ENCODE measurements around the gene OR5M8. TPM values are rescaled to one million over a fixed set of nuclear protein-coding genes. Genes with fewer than 3 reads are reported as not detected.

The OR5M8 gene
- total and polyA plus RNA-seq, 5 donors, result not detected

- no peak for DNase-seq
- intact Hi-C loops (cut with DNase I), result no loop called here
- Histone ChIP-seq H3K27ac (ENCODE audit: low read length) (no peak overlapping the region), H3K9me3 (ENCODE audit: control insufficient read depth, low read length) (no peaks in the 10 kb centered on the region), H3K27me3 (ENCODE audit: control insufficient read depth, insufficient read depth) (no peaks in the 10 kb centered on the region), H3K4me3 (ENCODE audit: low read length) (no peak overlapping the region), H3K4me1 (ENCODE audit: control insufficient read depth, insufficient read depth, low read length) (no peaks in the 10 kb centered on the region)
- 86% methylated on average over 1 of the region's 1 CpG for WGBS
- no peak for ATAC-seq
These were observed 34.1 kb downstream of the OR5M8 start for GRCh38 chr11:56457076-56457475.

DNA sequence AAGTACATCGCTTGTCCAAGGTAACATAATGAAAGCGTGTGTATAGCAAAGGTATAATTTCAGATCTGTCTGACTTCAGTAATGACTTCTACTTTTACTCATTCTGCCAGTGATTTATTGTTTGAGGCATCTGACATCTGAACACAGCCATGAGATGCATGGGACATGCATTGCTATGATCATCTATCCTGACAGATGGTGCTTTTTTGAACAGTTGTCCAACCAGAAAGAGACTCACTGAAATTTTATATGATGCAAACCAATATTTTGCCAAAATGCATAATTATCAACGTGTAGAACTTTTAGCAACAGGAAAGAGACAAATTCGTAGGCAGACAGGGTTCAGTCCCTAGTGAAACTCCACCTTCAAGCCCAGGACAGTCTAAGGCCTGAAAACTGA lies 37.6 kb downstream of the OR5M8 start:
- H3K4me1 ChIP-seq (ENCODE audit: control insufficient read depth, insufficient read depth, low read length), result no peaks in the 10 kb centered on the region
- DNase-seq, result no peak
- 60% methylated on average over 4 of the region's 4 CpGs for WGBS
- H3K27ac ChIP-seq (ENCODE audit: low read length), result no peak overlapping the region
- H3K9me3 ChIP-seq (ENCODE audit: control insufficient read depth, low read length), result no peaks in the 10 kb centered on the region
- H3K4me3 ChIP-seq (ENCODE audit: low read length), result no peak overlapping the region
- no peak for ATAC-seq
- no peaks in the 10 kb centered on the region for H3K27me3 ChIP-seq (ENCODE audit: control insufficient read depth, insufficient read depth)
- intact Hi-C loops (cut with DNase I), result no loop called here

Other genes starting within 250 kb of the OR5M8 start
- gene OR5T3, start 239.1 kb downstream of the OR5M8 start, total RNA-seq, result not detected
- not detected for gene OR5T3, start 239.1 kb downstream of the OR5M8 start, polyA plus RNA-seq
- not detected for gene OR5T1, start 217.2 kb downstream of the OR5M8 start, total RNA-seq
- gene OR5T1, start 217.2 kb downstream of the OR5M8 start, polyA plus RNA-seq, result not detected
- gene OR8H1, start 199.1 kb downstream of the OR5M8 start, total RNA-seq, result not detected
- gene OR8H1, start 199.1 kb downstream of the OR5M8 start, polyA plus RNA-seq, result not detected
- not detected for gene OR8K3, start 176.2 kb downstream of the OR5M8 start, total RNA-seq
- gene OR8K3, start 176.2 kb downstream of the OR5M8 start, polyA plus RNA-seq, result not detected
- not detected for gene OR8K1, start 145.3 kb downstream of the OR5M8 start, total RNA-seq
- gene OR8K1, start 145.3 kb downstream of the OR5M8 start, polyA plus RNA-seq, result not detected
- gene OR8J1, start 137.1 kb downstream of the OR5M8 start, total RNA-seq, result not detected
- gene OR8J1, start 137.1 kb downstream of the OR5M8 start, polyA plus RNA-seq, result not detected
- not detected for gene OR8U1, start 115.7 kb downstream of the OR5M8 start, total RNA-seq
- gene OR8U1, start 115.7 kb downstream of the OR5M8 start, polyA plus RNA-seq, result not detected
- not detected for gene OR5AL1, start 78.7 kb downstream of the OR5M8 start, total RNA-seq
- gene OR5AL1, start 78.7 kb downstream of the OR5M8 start, polyA plus RNA-seq, result not detected
- not detected for gene OR5M3, start 18.0 kb downstream of the OR5M8 start, total RNA-seq
- gene OR5M3, start 18.0 kb downstream of the OR5M8 start, polyA plus RNA-seq, result not detected
- not detected for gene OR5M11, start 51.9 kb upstream of the OR5M8 start, total RNA-seq
- not detected for gene OR5M11, start 51.9 kb upstream of the OR5M8 start, polyA plus RNA-seq
- gene OR5M10, start 86.4 kb upstream of the OR5M8 start, total RNA-seq, result not detected
- not detected for gene OR5M10, start 86.4 kb upstream of the OR5M8 start, polyA plus RNA-seq
- gene OR5M1, start 123.5 kb upstream of the OR5M8 start, total RNA-seq, result not detected
- gene OR5M1, start 123.5 kb upstream of the OR5M8 start, polyA plus RNA-seq, result not detected
- gene OR5AP2, start 151.1 kb upstream of the OR5M8 start, total RNA-seq, result not detected
- gene OR5AP2, start 151.1 kb upstream of the OR5M8 start, polyA plus RNA-seq, result not detected
- gene OR5AR1, start 172.3 kb upstream of the OR5M8 start, total RNA-seq, result not detected
- not detected for gene OR5AR1, start 172.3 kb upstream of the OR5M8 start, polyA plus RNA-seq
- gene OR9G1, start 207.7 kb upstream of the OR5M8 start, total RNA-seq, result not detected
- not detected for gene OR9G1, start 207.7 kb upstream of the OR5M8 start, polyA plus RNA-seq

Measured in right cardiac atrium (tissue), 5 donors.